ENCODE results near the gene KDM6B. TPM values are rescaled to one million over a fixed set of nuclear protein-coding genes. Genes with fewer than 3 reads are reported as not detected.

The KDM6B gene
- total and polyA plus RNA-seq, 9 of the 15 experiments (the other 6 are each of a cell fraction or from before 2014, with no cell fraction given) = 0.01 to 22.9 (median 2.2) TPM

DNA sequence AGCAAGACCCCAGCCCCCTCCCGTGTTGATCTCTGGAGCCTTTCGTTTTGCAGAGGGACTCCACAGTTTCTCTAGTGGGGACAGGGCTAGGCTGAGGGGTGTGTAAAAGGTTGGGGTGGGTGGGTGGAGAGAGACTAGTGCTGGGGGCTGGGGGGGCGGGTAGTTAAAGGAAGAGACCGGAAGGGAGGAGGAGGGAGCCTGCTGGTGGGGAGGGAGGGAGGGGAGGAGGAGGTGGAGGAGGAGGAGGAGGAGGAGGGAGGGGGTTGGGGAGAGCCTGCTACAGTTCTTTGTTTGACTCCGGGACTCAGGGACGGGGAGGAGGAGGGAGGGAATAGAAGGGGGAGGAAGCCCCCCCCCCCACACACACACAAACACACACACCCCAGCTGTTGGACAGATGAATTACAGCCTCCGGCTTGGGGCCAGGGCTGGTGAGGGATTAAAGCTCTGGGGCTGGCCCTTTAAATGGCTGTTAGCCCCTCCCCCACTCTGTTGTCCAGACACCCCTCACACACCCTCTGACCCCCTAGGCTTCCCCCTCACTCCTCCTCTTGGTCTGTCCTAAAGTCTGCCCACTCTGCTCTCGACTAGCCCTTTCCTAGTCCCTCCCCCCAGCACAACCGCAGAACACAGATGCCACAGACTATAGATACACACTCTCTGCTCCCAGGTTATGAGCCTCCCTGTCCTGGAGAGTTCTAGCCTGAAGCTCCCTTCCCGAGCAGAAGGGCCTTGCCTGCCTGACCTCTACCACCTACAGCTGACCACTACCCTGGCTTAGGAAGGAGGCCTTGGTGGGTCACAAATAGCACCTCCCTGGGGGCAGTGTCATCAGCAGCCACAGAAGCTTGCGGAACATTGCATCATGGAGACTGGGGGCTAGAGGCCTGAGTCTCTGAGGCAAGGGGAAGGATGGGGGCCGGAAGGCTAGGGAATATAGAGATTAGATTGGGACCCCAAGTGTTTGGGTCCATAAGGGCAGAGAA is 4.4 kb downstream of the KDM6B start (continued):
- TF ChIP-seq STAT5A (IDR thresholded peaks at IDR 0.05; ENCODE audit: borderline replicate concordance, low read length) (no peak), HMG20A (CRISPR knock-in tag; conservative IDR thresholded peaks at IDR 0.05) (no peak)

GRCh38 chr17:7839190-7839875 is 5.3 kb downstream of the KDM6B start:
- H3K9me3 ChIP-seq (replicated peaks; ENCODE audit: control insufficient read depth, insufficient read depth, low read depth, low read length) = no peaks in the 10 kb centered on the region
- no TSS peak for BruUV-seq (replicated peaks)
- ChIA-PET POLR2A (interaction anchor here (0.5 to 1.0 kb wide), 4 partner anchors 9 to 317 kb away, joined by 3 to 6 read pairs (median 3); partner anchors contain the start of genes CYB5D1 and NAA38), CTCF (ENCODE audit: low intra/inter-chr PET ratio) (no interaction called here)
- H3K36me3 ChIP-seq (ENCODE audit: control insufficient read depth, insufficient read depth, low read length) = peaks cover 10% of the 10 kb centered on the region; the same call in 2 of the 3 replicates
- peaks cover 42 to 67% of the 10 kb centered on the region in 2 experiments for H3K4me1 ChIP-seq (replicated peaks in 1 of 2; ENCODE audit: control insufficient read depth in 2 of 2, insufficient read depth in 2 of 2, low read length in 2 of 2)
- peaks cover 48% of the 10 kb centered on the region for H3K79me2 ChIP-seq (ENCODE audit: control insufficient read depth, insufficient read depth, low read length)
- H3K9me1 ChIP-seq (ENCODE audit: control insufficient read depth, insufficient read depth, low read length) = no peaks in the 10 kb centered on the region
- peak overlapping the region; percentile 82 for H3K4me2 ChIP-seq (ENCODE audit: insufficient read depth, low read length)
- ATAC-seq (no peak), DNase-seq (ENCODE audit: extremely low read depth in 1 of 4, low spot score in 3 of 4) (peak in 1 of 4 experiments; percentile 42), FAIRE-seq (peak; percentile 23)
- H3K27me3 ChIP-seq (ENCODE audit: control insufficient read depth in 2 of 2, insufficient read depth in 2 of 2, low read length in 2 of 2) = no peaks in the 10 kb centered on the region
- peak overlapping the region; percentile 27; the same call in 1 of the 2 replicates for H3K4me3 ChIP-seq
- no peaks in the 10 kb centered on the region; the same call in 1 of the 2 replicates for H4K20me1 ChIP-seq (replicated peaks; ENCODE audit: control insufficient read depth, insufficient read depth, low read length)
- in situ Hi-C loops (cut with MboI) = no loop called here
- no peak overlapping the region for H2AFZ ChIP-seq (ENCODE audit: low read depth, low read length)
- peak overlapping the region; percentile 68 to 89 for H3K9ac ChIP-seq (ENCODE audit: insufficient read depth in 1 of 2, low read depth in 2 of 2, low read length in 2 of 2)
- WGBS (ENCODE audit: insufficient coverage, low coverage, missing lambda C conversion rate) = 53% methylated on average over 5 of the region's 6 CpGs
- TF ChIP-seq COPS2 (conservative IDR thresholded peaks at IDR 0.05) = no peak
- 0 out of 2 replicates have a peak, but pooled peaks have one; percentile 7 for TF ChIP-seq SMAD4 (CRISPR knock-in tag; conservative IDR thresholded peaks at IDR 0.05)
- TF ChIP-seq, protein P1, sequence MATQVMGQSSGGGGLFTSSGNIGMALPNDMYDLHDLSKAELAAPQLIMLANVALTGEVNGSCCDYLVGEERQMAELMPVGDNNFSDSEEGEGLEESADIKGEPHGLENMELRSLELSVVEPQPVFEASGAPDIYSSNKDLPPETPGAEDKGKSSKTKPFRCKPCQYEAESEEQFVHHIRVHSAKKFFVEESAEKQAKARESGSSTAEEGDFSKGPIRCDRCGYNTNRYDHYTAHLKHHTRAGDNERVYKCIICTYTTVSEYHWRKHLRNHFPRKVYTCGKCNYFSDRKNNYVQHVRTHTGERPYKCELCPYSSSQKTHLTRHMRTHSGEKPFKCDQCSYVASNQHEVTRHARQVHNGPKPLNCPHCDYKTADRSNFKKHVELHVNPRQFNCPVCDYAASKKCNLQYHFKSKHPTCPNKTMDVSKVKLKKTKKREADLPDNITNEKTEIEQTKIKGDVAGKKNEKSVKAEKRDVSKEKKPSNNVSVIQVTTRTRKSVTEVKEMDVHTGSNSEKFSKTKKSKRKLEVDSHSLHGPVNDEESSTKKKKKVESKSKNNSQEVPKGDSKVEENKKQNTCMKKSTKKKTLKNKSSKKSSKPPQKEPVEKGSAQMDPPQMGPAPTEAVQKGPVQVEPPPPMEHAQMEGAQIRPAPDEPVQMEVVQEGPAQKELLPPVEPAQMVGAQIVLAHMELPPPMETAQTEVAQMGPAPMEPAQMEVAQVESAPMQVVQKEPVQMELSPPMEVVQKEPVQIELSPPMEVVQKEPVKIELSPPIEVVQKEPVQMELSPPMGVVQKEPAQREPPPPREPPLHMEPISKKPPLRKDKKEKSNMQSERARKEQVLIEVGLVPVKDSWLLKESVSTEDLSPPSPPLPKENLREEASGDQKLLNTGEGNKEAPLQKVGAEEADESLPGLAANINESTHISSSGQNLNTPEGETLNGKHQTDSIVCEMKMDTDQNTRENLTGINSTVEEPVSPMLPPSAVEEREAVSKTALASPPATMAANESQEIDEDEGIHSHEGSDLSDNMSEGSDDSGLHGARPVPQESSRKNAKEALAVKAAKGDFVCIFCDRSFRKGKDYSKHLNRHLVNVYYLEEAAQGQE (IDR thresholded peaks at IDR 0.05; ENCODE audit: borderline replicate concordance) = 0 out of 2 replicates have a peak, but pooled peaks have one; percentile 4
- TF ChIP-seq, protein P1 (CRISPR knock-in tag; IDR thresholded peaks at IDR 0.05; ENCODE audit: low read depth) = no peak
- TF ChIP-seq SIN3A (IDR thresholded peaks at IDR 0.05; ENCODE audit: borderline replicate concordance in 2 of 2, control insufficient read depth in 1 of 2, low read depth in 2 of 2, low read length in 2 of 2) = no peak
- peak; percentile 94 for TF ChIP-seq RFX1 (IDR thresholded peaks at IDR 0.05)
- TF ChIP-seq NCOA6 (IDR thresholded peaks at IDR 0.05) = no peak
- intact Hi-C loops (cut with micrococcal nuclease) = loop anchor here (10.0 kb wide), 2 partner anchors 55 to 285 kb away; partner anchors contain the start of gene HES7
- H3K27ac ChIP-seq (ENCODE audit: extremely low read depth, low read depth, low read length) = peak overlapping the region; percentile 82

Measured in K562 (cell line).